HEK293T (cell line): ENCODE measurements around the gene ANKRD12.

ENCODE experiments used
- CTCF ChIA-PET: fragments of 350-600 bp; formaldehyde crosslinking; extraction: SDS; loops from one replicate; lab custom pipeline; 2021; ENCODE audit warnings: antibody characterized with exemption, inconsistent platforms; lab: Yijun Ruan, JAX
- POLR2A ChIA-PET: fragments of 350-600 bp; formaldehyde crosslinking; extraction: SDS; loops from one replicate; lab custom pipeline; 2020; ENCODE audit warnings: antibody characterized with exemption, inconsistent platforms; lab: Yijun Ruan, JAX
- DNase-seq: peaks from one replicate; pipeline ENCODE4 v3.0.0; 2012; ENCODE audit warnings: mixed read lengths; ENCODE audit errors: extremely low spot score
- ARNT ChIP-seq: fragments of 450-650 bp; IDR thresholded peaks from 2 replicates; pipeline ENCODE4 v1.6.1; 2017; ENCODE audit warnings: mild to moderate bottlenecking
- BHLHE40 ChIP-seq: fragments of 450-650 bp; IDR thresholded peaks from 2 replicates; pipeline ENCODE4 v1.6.1; 2016; ENCODE audit warnings: mild to moderate bottlenecking, moderate library complexity, borderline replicate concordance
- CTBP1 ChIP-seq: fragments of 450-650 bp; IDR thresholded peaks from 2 replicates; pipeline ENCODE4 v1.6.1; 2016; ENCODE audit warnings: borderline replicate concordance
- ELF4 ChIP-seq: fragments of 450-650 bp; IDR thresholded peaks from 2 replicates; pipeline ENCODE4 v1.6.1; 2017; ENCODE audit warnings: antibody characterized with exemption
- FOXA1 ChIP-seq: fragments of 450-650 bp; IDR thresholded peaks from 2 replicates; pipeline ENCODE4 v1.6.1; 2016; ENCODE audit warnings: mild to moderate bottlenecking
- FOXK2 ChIP-seq: fragments of 450-650 bp; IDR thresholded peaks from 2 replicates; pipeline ENCODE4 v1.6.1; 2016; ENCODE audit warnings: mild to moderate bottlenecking
- FOXM1 ChIP-seq: fragments of 450-650 bp; IDR thresholded peaks from 2 replicates; pipeline ENCODE4 v1.6.1; 2017; ENCODE audit warnings: mild to moderate bottlenecking, borderline replicate concordance
- HDGF ChIP-seq: fragments of 450-650 bp; IDR thresholded peaks from 2 replicates; pipeline ENCODE4 v1.6.1; 2017; ENCODE audit warnings: antibody characterized with exemption, borderline replicate concordance
- L3MBTL2 ChIP-seq: fragments of 450-650 bp; conservative IDR thresholded peaks from 2 replicates; pipeline ENCODE4 v1.6.1; 2016; ENCODE audit warnings: mild to moderate bottlenecking
- LEF1 ChIP-seq: fragments of 450-650 bp; IDR thresholded peaks from 2 replicates; pipeline ENCODE4 v1.6.1; 2017; ENCODE audit warnings: mild to moderate bottlenecking, borderline replicate concordance
- NFRKB ChIP-seq: fragments of 450-650 bp; IDR thresholded peaks from 2 replicates; pipeline ENCODE4 v1.6.1; 2016; ENCODE audit warnings: mild to moderate bottlenecking, moderate library complexity
- SP1 ChIP-seq: fragments of 450-650 bp; IDR thresholded peaks from 2 replicates; pipeline ENCODE4 v1.6.1; 2017
- SUZ12 ChIP-seq: fragments of 450-650 bp; IDR thresholded peaks from 2 replicates; pipeline ENCODE4 v1.6.1; 2016; ENCODE audit warnings: mild to moderate bottlenecking
- TARDBP ChIP-seq: fragments of 450-650 bp; IDR thresholded peaks from 2 replicates; pipeline ENCODE4 v1.6.1; 2016
- ZNF384 ChIP-seq: fragments of 450-650 bp; IDR thresholded peaks from 2 replicates; pipeline ENCODE4 v1.6.1; 2016
- TF ChIP-seq, protein P1 (sequence below): fragments of 450-650 bp; IDR thresholded peaks from 2 replicates; pipeline ENCODE4 v1.6.1; 2016

Gene ANKRD12

GRCh38 chr18:9296233-9297006 is 159.8 kb downstream of the ANKRD12 start:
- DNase-seq = no peak
- CTCF ChIA-PET = no interaction called here
- TF ChIP-seq SUZ12 (no peak), SP1 (no peak), ARNT (no peak), CTBP1 (no peak), NFRKB (no peak), L3MBTL2 (no peak), ELF4 (no peak)
- TF ChIP-seq, protein P1, sequence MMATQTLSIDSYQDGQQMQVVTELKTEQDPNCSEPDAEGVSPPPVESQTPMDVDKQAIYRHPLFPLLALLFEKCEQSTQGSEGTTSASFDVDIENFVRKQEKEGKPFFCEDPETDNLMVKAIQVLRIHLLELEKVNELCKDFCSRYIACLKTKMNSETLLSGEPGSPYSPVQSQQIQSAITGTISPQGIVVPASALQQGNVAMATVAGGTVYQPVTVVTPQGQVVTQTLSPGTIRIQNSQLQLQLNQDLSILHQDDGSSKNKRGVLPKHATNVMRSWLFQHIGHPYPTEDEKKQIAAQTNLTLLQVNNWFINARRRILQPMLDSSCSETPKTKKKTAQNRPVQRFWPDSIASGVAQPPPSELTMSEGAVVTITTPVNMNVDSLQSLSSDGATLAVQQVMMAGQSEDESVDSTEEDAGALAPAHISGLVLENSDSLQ = no peak
- POLR2A ChIA-PET = no interaction called here

- ChIA-PET POLR2A (no interaction called here), CTCF (no interaction called here)
- no peak for DNase-seq
- TF ChIP-seq ZNF384 = no peak
- no peak for TF ChIP-seq FOXK2
- TF ChIP-seq CTBP1 = no peak
- TF ChIP-seq HDGF = no peak
- no peak for TF ChIP-seq ARNT
- no peak for TF ChIP-seq ELF4
- TF ChIP-seq L3MBTL2 = no peak
- no peak for TF ChIP-seq SUZ12
- TF ChIP-seq BHLHE40 = no peak
- TF ChIP-seq LEF1 = no peak
- TF ChIP-seq, protein P1 = no peak
- TF ChIP-seq SP1 = no peak
These were observed 160.4 kb downstream of the ANKRD12 start for GRCh38 chr18:9297007-9297393.

DNA sequence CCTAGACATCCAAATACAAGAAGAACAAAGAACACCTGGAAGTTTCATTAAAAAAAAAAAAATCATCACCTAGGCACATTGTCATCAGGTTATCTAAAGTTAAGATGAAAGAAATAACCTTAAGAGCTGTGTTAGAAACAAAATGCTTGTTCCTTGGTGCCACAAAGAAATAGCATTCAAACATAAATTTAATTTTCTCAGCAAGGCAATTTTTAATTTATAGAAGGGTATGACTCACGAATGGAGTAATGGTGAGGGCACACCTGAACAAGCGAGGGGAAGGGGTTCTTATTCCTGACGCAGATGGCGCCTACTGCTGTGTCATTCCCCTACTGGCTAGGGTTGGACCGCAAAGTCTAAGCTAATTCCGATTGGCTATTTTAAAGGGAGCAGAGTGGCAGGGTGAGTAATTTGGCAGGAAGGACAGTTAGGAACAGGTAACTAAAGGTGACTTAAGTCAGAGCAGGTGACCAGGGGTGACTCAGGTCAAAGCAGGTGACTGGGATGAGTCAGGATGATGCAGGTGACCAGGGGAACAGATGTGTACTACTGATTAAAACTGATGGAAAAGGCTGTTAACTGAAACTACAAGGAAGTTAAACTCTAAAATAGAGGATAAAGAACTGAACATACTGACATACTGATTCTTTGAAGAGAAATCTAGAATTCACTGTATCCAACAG is 167.9 kb downstream of the ANKRD12 start:
- ChIA-PET CTCF (no interaction called here), POLR2A (no interaction called here)
- no peak for DNase-seq
- TF ChIP-seq FOXA1 = no peak
- no peak for TF ChIP-seq L3MBTL2

DNA sequence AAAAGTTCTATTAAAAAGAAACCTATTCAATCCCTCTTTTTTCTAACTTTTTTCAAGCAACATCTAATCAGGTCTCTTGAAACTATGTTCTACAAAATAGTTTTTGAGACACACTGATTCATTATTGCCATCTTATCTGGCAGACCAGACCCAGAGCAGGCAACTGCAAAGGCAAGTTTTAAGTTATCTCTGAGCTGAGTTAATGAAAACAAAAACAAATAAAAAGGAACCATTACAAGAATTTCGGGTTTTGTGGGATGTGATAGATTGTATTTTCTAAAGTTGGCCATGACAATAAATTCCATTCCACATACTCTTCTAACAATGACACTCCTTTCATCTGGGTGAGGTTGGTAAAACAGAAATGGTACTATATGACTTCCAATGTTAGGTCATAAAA is 182.8 kb downstream of the ANKRD12 start:
- ChIA-PET CTCF (no interaction called here), POLR2A (no interaction called here)
- DNase-seq = no peak
- TF ChIP-seq TARDBP (no peak), NFRKB (no peak), FOXA1 (no peak), HDGF (no peak), FOXM1 (no peak), ELF4 (no peak), BHLHE40 (no peak), FOXK2 (no peak), CTBP1 (no peak), LEF1 (no peak), ARNT (no peak)
- TF ChIP-seq, protein P1 = no peak

- no peak for DNase-seq
- ChIA-PET POLR2A (interaction anchor here (1.0 kb wide), 1 partner anchor 14 kb away, joined by 4 read pairs; the partner anchor contains the start of gene TWSG1), CTCF (no interaction called here)
- TF ChIP-seq L3MBTL2 (peak; percentile 47), SP1 (no peak)
These were observed 184.5 kb downstream of the ANKRD12 start for GRCh38 chr18:9321017-9321452.

DNA sequence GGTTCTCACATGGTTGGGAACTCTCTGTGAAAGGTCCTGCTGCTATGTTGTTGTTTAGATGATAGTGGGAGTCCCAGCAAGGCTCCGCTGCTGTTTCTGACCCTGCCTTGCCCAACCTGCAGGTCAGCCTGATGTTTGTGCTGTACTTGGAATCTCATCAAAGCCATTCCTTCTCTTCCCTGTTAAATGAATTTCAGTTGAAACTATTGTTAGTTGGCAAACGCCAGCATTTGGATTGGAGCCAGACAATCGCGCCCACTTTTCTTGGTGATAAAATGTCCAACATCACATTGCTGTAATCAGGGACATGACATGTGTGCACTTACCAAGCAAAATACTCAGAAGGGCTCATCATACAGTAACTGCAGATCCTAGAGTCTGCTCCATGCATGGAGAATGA is 185.2 kb downstream of the ANKRD12 start:
- TF ChIP-seq ELF4 (no peak), SP1 (no peak), FOXK2 (no peak), ARNT (no peak), HDGF (no peak), CTBP1 (no peak), FOXM1 (no peak), NFRKB (no peak), L3MBTL2 (no peak), LEF1 (no peak), SUZ12 (no peak), TARDBP (no peak), FOXA1 (no peak)
- TF ChIP-seq, protein P1 = no peak
- POLR2A ChIA-PET = no interaction called here
- CTCF ChIA-PET = no interaction called here
- no peak for DNase-seq
